ENCODE data around the gene ERH.
"Not testable (repeated sequence)": the region's sequence is repeated elsewhere in the genome, so short reads cannot be mapped to it uniquely, and the experiment has no call there.

Gene ERH

GRCh38 chr14:69395929-69396328 lies 2.2 kb downstream of the ERH start:
- no peak for DNase-seq (ENCODE audit: low read depth)

- no peak for DNase-seq (ENCODE audit: low read depth)
Measured at GRCh38 chr14:69392481-69392880, 5.6 kb downstream of the ERH start.

- DNase-seq (ENCODE audit: low read depth) = not testable (repeated sequence)
Measured at GRCh38 chr14:69391400-69391799, 6.7 kb downstream of the ERH start.

GRCh38 chr14:69387311-69387710 lies 10.8 kb downstream of the ERH start:
- DNase-seq (ENCODE audit: low read depth) = no peak

- no peak for DNase-seq (ENCODE audit: low read depth)
Measured at GRCh38 chr14:69378274-69378673, 19.8 kb downstream of the ERH start.

GRCh38 chr14:69376439-69376838 lies 21.7 kb downstream of the ERH start:
- no peak for DNase-seq (ENCODE audit: low read depth)

- DNase-seq (ENCODE audit: low read depth) = no peak
Measured at GRCh38 chr14:69375722-69376121, 22.4 kb downstream of the ERH start.

- DNase-seq (ENCODE audit: low read depth) = no peak
Measured at GRCh38 chr14:69375182-69375581, 22.9 kb downstream of the ERH start.

- no peak for DNase-seq (ENCODE audit: low read depth)
Measured at GRCh38 chr14:69374235-69374634, 23.9 kb downstream of the ERH start.

GRCh38 chr14:69373104-69373503 lies 25.0 kb downstream of the ERH start:
- DNase-seq (ENCODE audit: low read depth) = no peak

- DNase-seq (ENCODE audit: low read depth) = no peak
Measured at GRCh38 chr14:69372146-69372545, 26.0 kb downstream of the ERH start.

GRCh38 chr14:69370061-69370460 lies 28.0 kb downstream of the ERH start:
- no peak for DNase-seq (ENCODE audit: low read depth)

- DNase-seq (ENCODE audit: low read depth) = no peak
Measured at GRCh38 chr14:69368381-69368780, 29.7 kb downstream of the ERH start.

- no peak for DNase-seq (ENCODE audit: low read depth)
Measured at GRCh38 chr14:69366761-69367160, 31.3 kb downstream of the ERH start.

- DNase-seq (ENCODE audit: low read depth) = no peak
Measured at GRCh38 chr14:69366069-69366468, 32.0 kb downstream of the ERH start.

GRCh38 chr14:69364378-69364777 lies 33.7 kb downstream of the ERH start:
- DNase-seq (ENCODE audit: low read depth) = no peak

- DNase-seq (ENCODE audit: low read depth) = no peak
Measured at GRCh38 chr14:69363964-69364363, 34.1 kb downstream of the ERH start.

GRCh38 chr14:69363055-69363454 lies 35.0 kb downstream of the ERH start:
- DNase-seq (ENCODE audit: low read depth) = no peak

GRCh38 chr14:69360438-69361108 lies 37.5 kb downstream of the ERH start:
- DNase-seq (ENCODE audit: low read depth) = no peak

GRCh38 chr14:69358966-69359365 lies 39.1 kb downstream of the ERH start:
- DNase-seq (ENCODE audit: low read depth) = no peak

GRCh38 chr14:69358233-69358963 lies 39.7 kb downstream of the ERH start:
- DNase-seq (ENCODE audit: low read depth) = no peak

- no peak for DNase-seq (ENCODE audit: low read depth)
Measured at GRCh38 chr14:69357544-69358200, 40.4 kb downstream of the ERH start.

GRCh38 chr14:69356903-69357543 lies 41.1 kb downstream of the ERH start:
- no peak for DNase-seq (ENCODE audit: low read depth)
